Measurements from ENCODE around the gene SCLY.
A peak's percentile ranks its signal among the peaks of the same experiment; 100 is the strongest.

DNA sequence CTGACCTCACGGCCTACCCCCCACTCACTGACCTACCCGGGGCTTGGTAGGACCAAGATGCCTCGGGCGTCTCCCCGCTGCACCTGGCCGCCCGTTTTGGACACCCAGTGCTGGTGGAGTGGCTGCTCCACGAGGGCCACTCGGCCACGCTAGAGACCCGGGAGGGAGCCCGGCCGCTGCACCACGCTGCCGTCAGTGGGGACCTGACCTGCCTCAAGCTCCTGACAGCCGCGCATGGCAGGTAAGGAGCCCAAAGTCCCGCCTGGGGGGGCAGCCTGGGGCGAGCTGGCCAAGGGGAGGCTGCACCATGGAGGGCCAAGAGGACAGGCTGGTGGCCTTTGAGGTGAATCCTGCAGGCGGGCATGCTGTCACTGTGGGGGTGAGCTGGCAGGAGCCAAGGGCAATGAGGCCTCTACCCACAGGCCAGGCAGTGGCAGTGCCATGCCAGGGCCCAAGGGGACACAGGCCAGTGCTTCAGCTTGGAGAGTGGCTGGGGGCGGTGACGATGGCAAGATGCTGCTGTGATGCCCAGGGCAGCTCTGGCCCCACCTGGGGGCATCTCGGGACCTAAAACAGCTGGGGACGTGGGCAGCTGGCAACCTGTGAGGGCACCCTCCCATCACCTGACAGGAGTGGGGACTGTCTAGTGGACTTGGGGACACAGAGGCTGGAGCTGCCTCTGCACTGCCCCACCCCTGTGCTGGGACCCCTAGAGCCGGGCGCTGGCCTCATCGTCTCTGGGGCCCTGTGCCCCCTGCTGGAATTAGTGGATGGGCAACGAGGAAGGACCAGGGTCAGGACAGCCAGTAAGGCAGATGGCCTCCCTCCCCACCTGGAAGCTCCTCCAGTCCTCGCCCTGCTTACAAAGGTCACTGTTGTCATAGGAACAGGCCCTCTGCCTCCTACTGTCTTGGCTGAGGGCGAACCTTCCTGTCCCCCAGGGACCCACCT, 41.4 kb downstream of the SCLY start:
- TF ChIP-seq, protein P1, sequence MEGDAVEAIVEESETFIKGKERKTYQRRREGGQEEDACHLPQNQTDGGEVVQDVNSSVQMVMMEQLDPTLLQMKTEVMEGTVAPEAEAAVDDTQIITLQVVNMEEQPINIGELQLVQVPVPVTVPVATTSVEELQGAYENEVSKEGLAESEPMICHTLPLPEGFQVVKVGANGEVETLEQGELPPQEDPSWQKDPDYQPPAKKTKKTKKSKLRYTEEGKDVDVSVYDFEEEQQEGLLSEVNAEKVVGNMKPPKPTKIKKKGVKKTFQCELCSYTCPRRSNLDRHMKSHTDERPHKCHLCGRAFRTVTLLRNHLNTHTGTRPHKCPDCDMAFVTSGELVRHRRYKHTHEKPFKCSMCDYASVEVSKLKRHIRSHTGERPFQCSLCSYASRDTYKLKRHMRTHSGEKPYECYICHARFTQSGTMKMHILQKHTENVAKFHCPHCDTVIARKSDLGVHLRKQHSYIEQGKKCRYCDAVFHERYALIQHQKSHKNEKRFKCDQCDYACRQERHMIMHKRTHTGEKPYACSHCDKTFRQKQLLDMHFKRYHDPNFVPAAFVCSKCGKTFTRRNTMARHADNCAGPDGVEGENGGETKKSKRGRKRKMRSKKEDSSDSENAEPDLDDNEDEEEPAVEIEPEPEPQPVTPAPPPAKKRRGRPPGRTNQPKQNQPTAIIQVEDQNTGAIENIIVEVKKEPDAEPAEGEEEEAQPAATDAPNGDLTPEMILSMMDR (conservative IDR thresholded peaks at IDR 0.05; ENCODE audit: low read length) = 0 out of 2 replicates have a peak, but pooled peaks have one; percentile 14
- TF ChIP-seq EZH2phosphoT487 (IDR thresholded peaks at IDR 0.05; ENCODE audit: borderline replicate concordance) = no peak
